Transverse colon (tissue), 3 donors: Measurements from ENCODE around the gene ADAMTS14.

Experiments
- EP300 ChIP-seq: sonication (generic); formaldehyde crosslinking; IDR thresholded peaks from one replicate; pipeline ENCODE4 v1.6.1; 2017; ENCODE audit warnings: antibody characterized with exemption, low read depth
- POLR2A ChIP-seq: fragments of 450-650 bp; IDR thresholded peaks from one replicate; pipeline ENCODE4 v1.6.1; 2016; ENCODE audit warnings: antibody characterized with exemption, mild to moderate bottlenecking, moderate library complexity
- TF ChIP-seq, protein P1 (sequence below), 5 experiments: fragments of 200-600 bp in 3 of 5; fragments of 450-650 bp in 2 of 5; sonication (generic) in 3 of 5; IDR thresholded peaks; 1 replicate in 2 of 5; 2 replicates in 3 of 5; pipeline ENCODE4 v1.5.1; 2016 to 2017; ENCODE audit warnings: antibody characterized with exemption in 5 of 5, inconsistent platforms in 3 of 5, mild to moderate bottlenecking in 2 of 5, moderate library complexity in 1 of 5

DNA sequence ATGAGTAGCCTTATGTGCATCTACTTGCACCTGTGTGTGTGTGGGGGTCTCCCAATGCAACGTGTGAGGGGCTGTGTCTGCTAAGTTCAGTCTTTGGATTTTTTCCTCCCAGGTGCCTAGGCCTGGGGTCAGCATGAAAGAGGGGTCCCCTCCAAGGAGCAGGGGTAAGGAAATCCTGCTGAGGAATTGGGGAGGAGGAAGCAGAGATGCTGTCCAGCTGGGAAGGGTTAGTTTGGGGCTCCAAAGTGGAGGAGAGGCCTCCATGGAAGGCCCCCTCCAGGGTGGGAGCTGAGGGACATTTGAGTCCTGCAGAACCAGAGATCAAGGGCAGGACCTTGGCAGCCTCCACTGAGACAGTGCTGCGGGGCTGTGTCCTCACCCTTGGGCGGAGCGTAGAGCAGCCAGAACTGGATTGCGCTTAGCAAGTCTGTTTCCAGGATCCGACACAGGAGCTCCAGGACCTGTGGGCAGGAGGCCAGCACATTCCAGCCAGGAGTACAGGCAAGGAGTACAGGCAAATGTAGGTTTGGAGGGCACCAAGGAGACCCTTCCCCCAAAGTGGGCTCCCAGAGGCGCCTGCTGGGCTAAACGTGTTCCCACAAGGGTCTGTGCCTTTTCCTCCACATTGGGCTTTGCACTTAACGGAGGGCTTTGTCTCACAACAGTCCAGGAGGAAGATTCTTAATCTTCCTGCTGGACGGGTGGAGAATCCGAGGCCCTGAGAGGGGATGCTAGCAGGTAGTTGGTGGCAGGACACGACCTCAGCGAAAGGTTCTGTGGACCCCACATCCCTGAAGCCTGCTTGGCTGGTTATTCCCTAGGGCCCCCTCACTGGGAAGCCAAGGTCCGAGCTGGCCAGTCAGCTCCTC is 102.7 kb downstream of the ADAMTS14 start:
- TF ChIP-seq, protein P1, sequence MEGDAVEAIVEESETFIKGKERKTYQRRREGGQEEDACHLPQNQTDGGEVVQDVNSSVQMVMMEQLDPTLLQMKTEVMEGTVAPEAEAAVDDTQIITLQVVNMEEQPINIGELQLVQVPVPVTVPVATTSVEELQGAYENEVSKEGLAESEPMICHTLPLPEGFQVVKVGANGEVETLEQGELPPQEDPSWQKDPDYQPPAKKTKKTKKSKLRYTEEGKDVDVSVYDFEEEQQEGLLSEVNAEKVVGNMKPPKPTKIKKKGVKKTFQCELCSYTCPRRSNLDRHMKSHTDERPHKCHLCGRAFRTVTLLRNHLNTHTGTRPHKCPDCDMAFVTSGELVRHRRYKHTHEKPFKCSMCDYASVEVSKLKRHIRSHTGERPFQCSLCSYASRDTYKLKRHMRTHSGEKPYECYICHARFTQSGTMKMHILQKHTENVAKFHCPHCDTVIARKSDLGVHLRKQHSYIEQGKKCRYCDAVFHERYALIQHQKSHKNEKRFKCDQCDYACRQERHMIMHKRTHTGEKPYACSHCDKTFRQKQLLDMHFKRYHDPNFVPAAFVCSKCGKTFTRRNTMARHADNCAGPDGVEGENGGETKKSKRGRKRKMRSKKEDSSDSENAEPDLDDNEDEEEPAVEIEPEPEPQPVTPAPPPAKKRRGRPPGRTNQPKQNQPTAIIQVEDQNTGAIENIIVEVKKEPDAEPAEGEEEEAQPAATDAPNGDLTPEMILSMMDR (IDR thresholded peaks at IDR 0.05), result no peak
- TF ChIP-seq POLR2A (no peak), EP300 (no peak)
